Activated T-cell treated with anti-CD3 and anti-CD28 coated beads for 48 hours (primary cell): Measurements from ENCODE around the gene UBAP1L.
A peak's percentile ranks its signal among the peaks of the same experiment; 100 is the strongest.

Experiments
- DNase-seq: peaks from one replicate; pipeline ENCODE4 v3.0.0-alpha.2; 2020; ENCODE audit warnings: low read depth

Gene UBAP1L

GRCh38 chr15:65066001-65066634 lies 48.9 kb downstream of the UBAP1L start:
- no peak for DNase-seq

GRCh38 chr15:65062726-65063125 lies 52.3 kb downstream of the UBAP1L start:
- DNase-seq, result no peak

- DNase-seq, result no peak
Measured at GRCh38 chr15:65062061-65062460, 52.9 kb downstream of the UBAP1L start.

DNA sequence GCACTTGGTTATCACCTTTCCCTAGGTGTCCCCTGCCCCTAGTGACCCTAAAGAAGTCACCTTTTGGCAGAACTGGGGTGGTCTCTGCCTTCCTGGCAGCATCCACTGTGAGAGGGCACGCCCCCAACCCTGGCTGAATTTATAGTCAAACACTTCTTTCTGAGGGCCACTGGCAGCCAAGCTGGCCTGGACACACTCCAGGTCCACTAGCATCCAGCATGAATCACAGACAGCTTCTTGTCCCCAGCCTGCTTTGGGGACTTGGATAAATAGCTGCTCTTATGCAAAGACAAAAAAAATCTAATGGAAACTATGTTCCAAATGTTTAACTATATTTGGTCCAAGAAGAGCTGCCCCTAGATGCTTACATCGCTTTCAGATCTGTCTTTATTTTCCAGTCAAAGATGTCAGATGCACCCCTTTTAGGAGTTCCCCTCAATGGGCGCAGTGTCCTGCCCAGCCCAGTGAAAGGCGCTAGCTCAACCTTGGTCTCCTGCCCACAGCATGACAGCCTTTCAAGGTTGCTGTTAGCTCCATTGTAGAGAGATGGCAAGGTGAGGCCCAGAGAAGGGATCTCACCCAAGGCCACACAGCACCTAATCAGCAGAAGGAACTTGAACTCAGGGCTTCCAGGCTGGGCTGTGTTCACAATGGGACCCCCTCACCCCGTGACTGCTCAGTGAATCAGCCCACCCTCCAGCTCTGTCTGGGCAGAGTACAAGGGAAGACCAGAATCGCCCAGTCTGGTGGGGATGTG lies 54.2 kb downstream of the UBAP1L start:
- DNase-seq, result no peak

GRCh38 chr15:65059931-65060596 lies 54.9 kb downstream of the UBAP1L start:
- DNase-seq, result no peak

DNA sequence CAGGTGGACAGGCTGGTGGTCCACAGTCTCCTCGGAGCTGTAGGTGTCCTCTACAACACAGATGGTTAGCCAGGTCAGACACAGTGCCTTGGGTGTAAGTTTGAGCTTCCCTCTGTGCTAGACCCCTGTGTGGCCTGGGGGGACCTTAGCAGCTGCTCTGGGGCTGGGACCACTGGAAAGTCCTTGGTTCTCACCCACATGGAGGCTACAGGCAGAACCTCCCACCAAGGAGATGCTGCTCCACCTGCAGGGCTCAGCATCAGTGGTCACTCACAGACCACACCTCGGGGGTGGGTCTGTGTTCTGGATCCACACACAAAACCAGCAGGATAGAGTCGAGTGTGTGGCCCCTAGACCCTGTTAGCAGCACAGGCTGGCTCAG lies 55.6 kb downstream of the UBAP1L start:
- DNase-seq, result no peak

- no peak for DNase-seq
Measured at GRCh38 chr15:65058394-65059368, 56.3 kb downstream of the UBAP1L start.

DNA sequence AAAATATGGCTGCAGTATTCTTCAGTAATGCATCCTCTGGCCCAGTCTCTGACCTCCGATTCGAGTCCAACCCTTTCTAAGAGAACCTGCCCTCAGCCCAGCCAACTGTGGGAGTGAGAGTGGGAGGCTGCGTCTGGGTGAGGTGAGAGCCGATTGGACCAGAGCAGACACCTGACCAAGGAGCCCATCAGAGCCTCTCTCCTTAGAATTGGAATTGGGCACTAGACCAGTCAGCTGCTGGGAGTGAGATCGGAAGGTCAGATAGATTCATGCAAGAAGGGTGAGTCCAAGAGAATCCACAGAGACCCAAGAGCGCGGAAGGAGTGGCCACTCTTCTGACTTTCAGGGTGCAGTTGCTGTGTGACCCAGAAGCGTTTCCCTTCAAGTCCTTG lies 57.5 kb downstream of the UBAP1L start:
- DNase-seq, result no peak

GRCh38 chr15:65056868-65057548 lies 58.0 kb downstream of the UBAP1L start:
- no peak for DNase-seq

- DNase-seq, result no peak
Measured at GRCh38 chr15:65056106-65056505, 58.9 kb downstream of the UBAP1L start.

DNA sequence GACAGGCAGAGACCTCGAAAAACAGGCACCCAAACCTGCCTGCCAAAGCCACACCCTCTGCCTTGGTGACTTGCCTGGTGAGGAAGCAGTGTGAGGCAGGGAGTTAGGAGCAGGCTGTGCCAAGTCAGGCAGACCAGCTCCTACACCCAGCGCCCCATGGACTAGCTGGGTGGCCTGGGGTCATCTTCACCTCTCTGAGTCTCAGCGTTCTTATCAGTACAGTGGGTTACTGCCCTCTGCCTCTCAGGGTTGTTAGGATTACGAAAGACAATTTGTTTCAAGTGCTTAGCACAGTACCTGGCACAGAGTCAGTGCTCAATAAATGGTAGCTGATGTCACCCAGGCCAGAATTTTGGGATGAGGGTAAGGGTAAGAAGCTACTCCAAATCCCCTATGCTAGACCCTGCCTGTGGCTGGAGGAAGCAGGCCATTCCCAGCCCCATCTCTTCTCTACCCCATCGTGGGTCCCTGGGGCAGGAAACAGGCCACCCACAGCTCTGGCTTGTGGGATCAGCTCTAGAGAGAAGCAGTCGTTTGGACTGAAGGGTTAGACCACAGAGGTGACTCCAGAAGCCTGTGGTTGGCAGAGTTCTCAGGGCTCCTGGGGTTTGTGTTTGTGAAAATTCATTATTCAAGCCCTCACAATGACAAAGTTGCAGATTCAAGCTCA lies 59.7 kb downstream of the UBAP1L start:
- no peak for DNase-seq

GRCh38 chr15:65054333-65055200 lies 60.4 kb downstream of the UBAP1L start:
- peak; percentile 60 for DNase-seq

DNA sequence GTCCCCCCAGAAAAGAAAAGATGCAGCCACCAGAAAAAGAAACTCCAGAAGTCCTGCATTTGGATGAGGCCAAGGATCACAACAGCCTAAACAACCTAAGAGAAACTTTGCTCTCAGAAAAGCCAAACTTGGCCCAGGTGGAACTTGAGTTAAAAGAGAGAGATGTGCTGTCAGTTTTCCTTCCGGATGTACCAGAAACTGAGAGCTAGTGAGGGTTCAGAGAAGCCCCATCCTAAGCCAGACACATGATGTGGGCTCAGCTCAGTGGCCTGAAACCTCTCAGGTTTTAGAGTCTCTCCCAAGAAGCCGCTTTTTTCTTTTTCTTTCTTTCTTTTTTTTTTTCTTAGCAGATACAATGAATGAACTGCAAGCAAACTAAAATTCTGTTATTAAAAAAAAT lies 62.0 kb downstream of the UBAP1L start:
- no peak for DNase-seq

DNA sequence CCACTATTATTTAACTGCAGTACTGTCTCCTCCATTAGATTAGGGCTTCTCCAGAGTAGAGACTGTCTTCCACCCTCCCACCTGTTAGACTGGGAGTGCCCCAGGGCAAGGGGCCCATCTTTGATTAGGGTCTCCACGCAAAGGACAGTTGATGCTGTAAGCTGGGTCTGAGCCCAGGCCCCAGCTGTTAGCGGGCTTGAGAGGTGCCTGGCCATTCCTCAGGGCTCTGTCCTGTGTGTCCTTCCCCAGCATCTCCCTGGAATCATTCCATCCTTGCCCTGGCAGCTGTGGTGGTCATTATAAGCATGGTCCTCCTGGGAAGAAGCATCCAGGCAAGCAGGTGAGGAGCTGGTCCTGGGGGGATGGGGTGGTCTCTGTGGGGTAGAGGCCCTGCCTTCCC lies 63.7 kb downstream of the UBAP1L start:
- DNase-seq, result no peak

- no peak for DNase-seq
Measured at GRCh38 chr15:65050270-65050669, 64.7 kb downstream of the UBAP1L start.

- DNase-seq, result peak; percentile 85
Measured at GRCh38 chr15:65049418-65049840, 65.6 kb downstream of the UBAP1L start.

DNA sequence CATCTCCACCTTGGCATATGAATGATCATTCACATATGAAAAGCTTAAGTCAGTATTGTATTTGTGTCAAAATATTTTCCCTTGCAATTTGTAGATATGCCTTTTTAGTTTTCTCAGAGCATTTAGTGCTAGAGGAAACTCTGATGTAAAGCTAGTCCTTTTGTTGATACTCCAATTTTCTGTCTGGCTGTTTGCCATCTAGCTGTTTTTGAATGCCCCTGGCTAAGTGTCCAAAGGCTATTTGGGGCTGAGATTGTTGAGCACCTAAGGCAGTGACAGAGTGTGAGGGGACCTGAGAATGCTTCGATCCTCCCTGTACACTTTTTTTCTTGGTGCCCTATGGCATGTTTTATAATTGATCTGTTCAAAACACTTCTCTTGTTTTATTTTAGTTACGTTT lies 66.8 kb downstream of the UBAP1L start:
- no peak for DNase-seq

DNA sequence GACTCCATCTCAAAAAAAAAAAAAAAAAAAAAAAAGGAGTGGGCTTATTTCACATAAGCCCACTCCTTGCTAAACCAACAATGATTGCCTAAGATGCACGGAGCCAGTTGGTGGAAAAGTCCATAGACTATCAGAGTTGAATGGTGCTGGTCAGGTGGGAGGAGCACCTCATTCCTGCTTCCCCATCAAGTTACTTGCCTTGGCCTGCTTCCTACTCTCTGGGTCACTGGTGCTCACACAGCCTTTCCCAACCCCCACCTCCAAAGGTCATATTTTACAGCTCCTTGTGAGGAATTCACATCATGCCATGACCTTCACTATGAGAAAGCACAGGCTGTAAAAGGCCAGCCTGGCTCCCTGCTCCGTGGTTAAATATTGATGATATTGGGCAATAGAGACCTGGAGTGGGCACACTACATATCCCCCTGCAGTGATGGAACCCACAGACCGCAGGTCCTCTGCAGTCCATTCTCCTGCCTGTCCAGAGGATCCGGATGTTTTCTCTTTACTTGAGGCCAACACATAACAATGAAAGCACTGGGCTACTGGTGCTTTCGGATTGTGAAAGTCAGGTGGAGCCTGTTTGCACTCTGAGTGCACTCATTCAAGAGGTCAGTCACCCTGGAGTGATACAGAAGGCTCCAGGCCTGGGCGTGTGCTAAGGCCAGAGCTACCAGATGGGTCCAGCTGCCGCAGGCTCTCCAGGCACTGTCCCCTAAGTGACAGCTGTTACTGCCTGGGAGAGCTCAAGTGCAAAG lies 70.1 kb downstream of the UBAP1L start, which contains the start of gene SLC51B:
Gene SLC51B (plus strand): TSS at position 664 of the 758 bp plus-strand sequence. CDS start 4,618 bp downstream, outside the sequence.
- DNase-seq, result no peak

- DNase-seq, result peak; percentile 19
Measured at GRCh38 chr15:65044218-65044617, 70.8 kb downstream of the UBAP1L start.
